ENCODE data around the gene LIPC. TPM values are rescaled to one million over a fixed set of nuclear protein-coding genes. Genes with fewer than 3 reads are reported as not detected.

The LIPC gene
- total RNA-seq, 1 donor = 0.73 TPM

DNA sequence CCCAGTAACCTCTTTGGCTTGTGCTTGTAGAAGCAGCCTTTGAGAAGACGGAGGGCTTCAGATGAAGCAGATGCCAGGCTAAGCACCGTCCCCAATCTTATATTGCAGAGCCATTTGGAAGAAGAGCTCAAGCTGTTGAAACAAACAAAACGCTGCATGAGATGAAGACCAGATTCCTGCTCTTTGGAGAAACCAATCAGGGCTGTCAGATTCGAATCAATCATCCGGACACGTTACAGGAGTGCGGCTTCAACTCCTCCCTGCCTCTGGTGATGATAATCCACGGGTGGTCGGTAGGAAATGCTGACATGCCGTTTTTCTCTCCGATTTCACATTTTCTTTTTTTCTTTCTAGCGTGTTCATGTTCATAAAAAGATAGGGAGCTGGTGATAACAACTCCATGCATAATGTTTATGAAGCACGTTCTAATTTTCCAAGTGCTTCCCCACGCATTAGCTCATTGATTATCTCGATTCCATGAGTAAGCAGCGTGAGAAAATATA is 106.5 kb downstream of the LIPC start:
- H3K9me3 ChIP-seq (ENCODE audit: low read depth, low read length) = no peaks in the 10 kb centered on the region
- H3K4me3 ChIP-seq (ENCODE audit: low read length) = no peak overlapping the region
- H3K27me3 ChIP-seq (ENCODE audit: insufficient read depth, low read length) = no peaks in the 10 kb centered on the region
- H3K4me1 ChIP-seq (ENCODE audit: insufficient read depth, low read length) = no peaks in the 10 kb centered on the region

DNA sequence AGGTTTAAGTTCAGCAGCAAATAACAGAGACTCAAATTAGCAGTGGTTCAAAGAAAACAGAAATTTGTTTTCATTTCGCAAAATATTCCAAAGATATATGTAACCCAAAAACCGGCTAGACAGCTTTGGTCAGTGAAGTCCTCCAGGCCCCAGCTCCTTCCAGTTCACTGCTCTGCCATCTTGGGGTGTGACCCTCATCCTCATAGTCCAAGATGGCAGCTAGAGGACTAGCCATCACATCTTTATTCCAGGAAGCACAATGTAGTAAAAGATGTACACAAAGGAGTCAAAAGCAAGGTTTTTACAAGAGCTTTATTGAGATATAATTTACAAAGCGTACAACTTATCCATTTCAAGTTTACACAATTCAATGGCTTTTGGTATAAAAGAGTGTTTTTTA is 107.1 kb downstream of the LIPC start:
- H3K9me3 ChIP-seq (ENCODE audit: low read depth, low read length) = no peaks in the 10 kb centered on the region
- H3K4me3 ChIP-seq (ENCODE audit: low read length) = no peak overlapping the region
- no peaks in the 10 kb centered on the region for H3K4me1 ChIP-seq (ENCODE audit: insufficient read depth, low read length)
- no peaks in the 10 kb centered on the region for H3K27me3 ChIP-seq (ENCODE audit: insufficient read depth, low read length)

DNA sequence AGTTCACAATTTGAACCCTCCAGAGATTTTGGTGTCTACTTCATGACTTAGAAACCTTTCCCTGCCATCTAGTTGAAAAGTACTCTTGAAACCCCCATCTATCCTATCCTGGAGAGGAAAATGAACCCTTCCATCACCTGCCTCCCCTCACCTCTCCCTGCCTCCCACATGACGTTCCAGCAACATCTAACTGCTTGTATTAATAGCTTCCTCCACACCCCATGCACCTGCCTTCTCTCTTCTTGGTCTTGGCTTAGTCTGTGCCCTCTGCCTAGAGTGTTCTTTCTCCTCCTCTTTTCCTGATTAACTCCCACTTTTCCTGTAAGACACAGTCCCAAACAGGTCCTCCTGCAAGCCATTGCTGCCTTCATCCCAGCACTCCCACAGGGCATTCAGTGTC is 107.8 kb downstream of the LIPC start:
- H3K4me1 ChIP-seq (ENCODE audit: insufficient read depth, low read length) = peaks cover under 1% of the 10 kb centered on the region
- no peaks in the 10 kb centered on the region for H3K27me3 ChIP-seq (ENCODE audit: insufficient read depth, low read length)
- no peak overlapping the region for H3K4me3 ChIP-seq (ENCODE audit: low read length)
- no peaks in the 10 kb centered on the region for H3K9me3 ChIP-seq (ENCODE audit: low read depth, low read length)

GRCh38 chr15:58541410-58542087 is 109.8 kb downstream of the LIPC start:
- no peak overlapping the region for H3K4me3 ChIP-seq (ENCODE audit: low read length)
- peaks cover 14% of the 10 kb centered on the region for H3K4me1 ChIP-seq (ENCODE audit: insufficient read depth, low read length)
- H3K9me3 ChIP-seq (ENCODE audit: low read depth, low read length) = no peaks in the 10 kb centered on the region
- H3K27me3 ChIP-seq (ENCODE audit: insufficient read depth, low read length) = no peaks in the 10 kb centered on the region

DNA sequence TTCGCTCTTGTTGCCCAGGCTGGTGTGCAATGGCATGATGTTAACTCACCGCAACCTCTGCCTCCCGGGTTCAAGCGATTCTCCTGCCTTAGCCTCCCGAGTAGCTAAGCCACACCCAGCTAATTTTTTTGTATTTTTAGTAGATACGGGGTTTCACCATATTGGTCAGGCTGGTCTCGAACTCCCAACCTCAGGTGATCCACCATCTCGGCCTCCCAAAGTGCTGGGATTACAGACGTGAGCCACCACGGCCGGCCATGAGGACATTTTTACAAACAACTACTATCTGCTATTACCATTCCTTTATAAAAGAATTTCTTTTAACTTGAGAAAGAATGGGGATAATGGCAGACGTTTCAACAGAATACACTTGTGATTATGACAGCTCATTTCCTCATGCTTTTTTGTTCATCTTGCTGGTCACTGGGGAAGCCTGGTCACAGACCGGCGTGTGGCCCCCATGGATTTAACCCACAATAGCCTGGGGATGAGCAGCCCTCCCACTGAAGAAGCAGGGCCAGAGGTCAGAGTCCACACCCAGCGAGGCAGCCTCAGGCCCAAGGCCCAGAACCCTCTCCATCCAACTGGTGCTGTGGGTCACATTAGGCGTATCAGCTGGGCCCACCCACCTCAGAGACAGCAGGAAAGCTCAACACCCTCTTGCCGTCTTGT is 112.0 kb downstream of the LIPC start:
- no peaks in the 10 kb centered on the region for H3K27me3 ChIP-seq (ENCODE audit: insufficient read depth, low read length)
- no peaks in the 10 kb centered on the region for H3K9me3 ChIP-seq (ENCODE audit: low read depth, low read length)
- H3K4me3 ChIP-seq (ENCODE audit: low read length) = no peak overlapping the region
- peaks cover 14% of the 10 kb centered on the region for H3K4me1 ChIP-seq (ENCODE audit: insufficient read depth, low read length)

DNA sequence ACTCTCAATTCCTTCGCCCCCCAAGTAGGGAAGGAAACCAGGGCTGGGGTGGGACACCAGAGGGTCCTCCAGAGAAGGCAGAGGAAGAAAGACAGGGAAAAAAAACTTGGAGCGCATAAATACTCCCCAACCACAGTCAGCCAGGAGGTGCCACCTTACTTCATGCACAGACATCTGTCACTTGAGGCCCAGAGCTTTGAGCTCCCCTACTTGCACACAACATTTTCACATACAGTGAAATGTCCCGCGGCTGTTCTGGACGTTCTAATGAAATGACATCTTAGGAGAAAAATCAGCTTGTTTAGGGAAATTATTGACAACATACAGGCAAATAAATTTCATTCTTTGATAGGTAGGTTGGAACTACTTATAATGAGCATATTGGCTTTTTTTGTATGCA is 113.0 kb downstream of the LIPC start:
- no peaks in the 10 kb centered on the region for H3K27me3 ChIP-seq (ENCODE audit: insufficient read depth, low read length)
- H3K9me3 ChIP-seq (ENCODE audit: low read depth, low read length) = no peaks in the 10 kb centered on the region
- peaks cover 14% of the 10 kb centered on the region for H3K4me1 ChIP-seq (ENCODE audit: insufficient read depth, low read length)
- no peak overlapping the region for H3K4me3 ChIP-seq (ENCODE audit: low read length)

DNA sequence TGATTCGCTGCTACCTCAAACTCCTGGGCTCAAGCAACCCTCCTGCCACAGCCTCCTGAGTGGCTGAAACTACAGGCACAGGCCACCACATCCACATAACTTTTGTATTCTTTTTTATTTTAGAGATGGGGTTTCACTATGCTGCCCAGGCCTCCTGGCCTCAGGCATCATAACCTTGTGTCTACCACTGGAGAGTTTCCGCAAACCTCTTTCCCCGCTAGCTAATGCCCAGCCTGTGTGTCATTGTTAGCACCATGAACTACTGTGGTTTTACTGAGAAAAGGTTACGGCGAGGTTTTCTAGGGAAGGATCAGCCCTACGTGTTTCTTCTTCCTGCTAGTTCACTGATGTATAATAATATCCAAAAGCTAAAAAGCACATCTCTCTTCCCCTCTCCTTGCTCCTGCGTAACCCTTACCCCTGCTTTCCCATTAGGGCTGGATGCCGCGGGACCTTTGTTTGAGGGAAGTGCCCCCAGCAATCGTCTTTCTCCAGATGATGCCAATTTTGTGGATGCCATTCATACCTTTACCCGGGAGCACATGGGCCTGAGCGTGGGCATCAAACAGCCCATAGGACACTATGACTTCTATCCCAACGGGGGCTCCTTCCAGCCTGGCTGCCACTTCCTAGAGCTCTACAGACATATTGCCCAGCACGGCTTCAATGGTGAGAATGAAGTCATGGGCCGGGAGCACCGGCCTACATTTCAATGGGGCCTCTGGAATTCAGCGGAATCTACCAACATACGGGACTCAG is 113.7 kb downstream of the LIPC start:
- Histone ChIP-seq H3K9me3 (ENCODE audit: low read depth, low read length) (no peaks in the 10 kb centered on the region), H3K4me1 (ENCODE audit: insufficient read depth, low read length) (peaks cover 14% of the 10 kb centered on the region), H3K27me3 (ENCODE audit: insufficient read depth, low read length) (no peaks in the 10 kb centered on the region), H3K4me3 (ENCODE audit: low read length) (no peak overlapping the region)

DNA sequence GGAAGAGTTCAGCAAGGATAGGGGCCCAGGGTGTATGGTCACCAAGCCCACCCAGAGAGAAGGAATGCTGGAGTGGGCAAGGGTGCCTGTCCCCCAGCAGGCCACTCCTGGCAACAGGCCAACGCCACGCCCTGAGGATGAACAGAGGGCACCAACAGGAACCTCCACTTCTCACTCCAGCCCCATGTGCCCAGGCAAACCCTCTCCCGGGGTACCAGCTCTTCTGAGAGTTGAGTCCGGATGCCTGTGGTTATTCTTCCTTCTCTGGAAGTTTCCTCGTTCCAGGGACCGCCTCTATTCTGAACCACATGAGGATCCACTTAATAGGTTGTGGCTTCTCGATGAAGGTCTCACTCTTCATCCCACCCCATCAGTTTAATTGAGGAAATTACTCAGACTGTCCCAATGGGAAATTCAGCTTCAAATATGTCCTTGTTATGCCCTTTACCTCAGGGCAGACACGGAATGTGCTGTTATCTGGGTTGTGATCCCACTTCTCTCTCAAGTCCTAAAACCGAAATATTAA is 114.3 kb downstream of the LIPC start:
- no peak overlapping the region for H3K4me3 ChIP-seq (ENCODE audit: low read length)
- peaks cover 16% of the 10 kb centered on the region for H3K4me1 ChIP-seq (ENCODE audit: insufficient read depth, low read length)
- no peaks in the 10 kb centered on the region for H3K27me3 ChIP-seq (ENCODE audit: insufficient read depth, low read length)
- no peaks in the 10 kb centered on the region for H3K9me3 ChIP-seq (ENCODE audit: low read depth, low read length)

DNA sequence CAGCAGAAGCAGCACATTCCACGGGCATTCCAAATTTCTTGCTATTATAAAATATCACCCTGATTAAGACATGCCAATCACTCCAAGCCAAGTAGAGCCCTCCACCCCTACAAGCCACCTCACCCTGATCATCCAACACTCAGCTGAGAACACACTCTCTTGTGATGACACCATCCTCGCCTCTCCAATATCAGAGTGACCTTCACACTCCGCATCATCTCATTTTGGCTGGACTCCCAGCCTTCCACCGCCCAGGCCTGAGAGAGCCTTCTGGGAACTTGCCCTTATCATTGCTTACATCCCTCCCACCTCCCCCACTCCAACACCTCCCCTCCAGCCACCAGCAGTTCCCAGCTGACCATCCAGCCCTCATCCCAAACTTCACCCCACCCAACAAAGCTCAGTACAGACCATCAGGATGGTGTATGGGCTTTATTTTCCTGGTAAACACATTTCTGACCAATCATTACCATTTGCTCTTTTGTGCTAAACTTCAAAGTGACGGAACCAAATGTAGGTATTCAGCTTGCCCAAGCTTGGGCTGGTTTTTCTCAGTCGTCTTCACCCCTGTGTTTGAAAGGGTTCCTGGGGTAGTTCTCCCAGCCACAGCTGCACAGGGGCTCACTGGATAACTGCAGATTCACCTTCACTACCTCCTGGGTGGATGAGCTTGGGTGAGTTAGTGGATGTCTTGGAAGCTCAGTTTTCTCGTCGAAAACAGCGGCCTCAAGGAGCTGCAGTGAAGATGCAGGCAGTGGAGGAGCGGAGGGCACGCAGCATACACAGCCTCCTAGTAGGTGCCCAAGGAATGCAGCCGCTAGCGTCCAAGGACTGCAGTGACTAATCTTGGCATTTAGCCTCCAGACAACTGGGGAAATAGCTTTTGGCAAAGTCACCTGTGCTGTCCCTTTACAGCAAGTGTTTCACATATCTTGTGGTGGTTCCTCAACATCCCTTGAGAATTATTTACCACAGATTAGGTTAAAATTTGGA is 115.1 kb downstream of the LIPC start:
- peaks cover 24% of the 10 kb centered on the region for H3K4me1 ChIP-seq (ENCODE audit: insufficient read depth, low read length)
- no peaks in the 10 kb centered on the region for H3K27me3 ChIP-seq (ENCODE audit: insufficient read depth, low read length)
- H3K9me3 ChIP-seq (ENCODE audit: low read depth, low read length) = no peaks in the 10 kb centered on the region
- H3K4me3 ChIP-seq (ENCODE audit: low read length) = no peak overlapping the region

GRCh38 chr15:58547628-58548307 is 116.0 kb downstream of the LIPC start:
- Histone ChIP-seq H3K4me1 (ENCODE audit: insufficient read depth, low read length) (peaks cover 26% of the 10 kb centered on the region), H3K27me3 (ENCODE audit: insufficient read depth, low read length) (no peaks in the 10 kb centered on the region), H3K4me3 (ENCODE audit: low read length) (no peak overlapping the region), H3K9me3 (ENCODE audit: low read depth, low read length) (no peaks in the 10 kb centered on the region)

DNA sequence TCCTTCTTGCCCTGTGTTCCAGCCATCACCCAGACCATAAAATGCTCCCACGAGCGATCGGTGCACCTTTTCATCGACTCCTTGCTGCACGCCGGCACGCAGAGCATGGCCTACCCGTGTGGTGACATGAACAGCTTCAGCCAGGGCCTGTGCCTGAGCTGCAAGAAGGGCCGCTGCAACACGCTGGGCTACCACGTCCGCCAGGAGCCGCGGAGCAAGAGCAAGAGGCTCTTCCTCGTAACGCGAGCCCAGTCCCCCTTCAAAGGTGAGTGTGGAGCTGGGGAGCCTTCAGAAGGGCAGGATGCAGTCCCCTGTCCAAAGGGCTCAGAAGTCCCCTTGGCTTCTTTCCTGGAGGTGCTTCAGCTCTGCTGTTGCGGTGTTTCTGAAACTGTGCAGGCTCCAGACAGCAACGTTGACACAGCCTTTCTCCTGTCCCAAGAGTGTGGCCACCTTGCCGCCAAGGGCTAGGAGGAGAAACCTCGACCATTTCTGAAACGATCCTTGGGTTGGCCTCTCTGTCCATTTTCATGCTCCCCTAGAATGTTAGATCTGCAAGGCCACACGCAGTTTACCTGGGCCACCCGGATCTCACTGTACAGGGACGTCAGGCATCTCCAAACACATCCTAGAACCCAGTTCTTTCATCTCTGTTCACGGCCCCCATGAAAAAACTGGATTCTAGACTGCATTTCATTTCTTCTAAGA is 116.7 kb downstream of the LIPC start:
- Histone ChIP-seq H3K4me1 (ENCODE audit: insufficient read depth, low read length) (peaks cover 26% of the 10 kb centered on the region), H3K9me3 (ENCODE audit: low read depth, low read length) (no peaks in the 10 kb centered on the region), H3K27me3 (ENCODE audit: insufficient read depth, low read length) (no peaks in the 10 kb centered on the region), H3K4me3 (ENCODE audit: low read length) (no peak overlapping the region)

DNA sequence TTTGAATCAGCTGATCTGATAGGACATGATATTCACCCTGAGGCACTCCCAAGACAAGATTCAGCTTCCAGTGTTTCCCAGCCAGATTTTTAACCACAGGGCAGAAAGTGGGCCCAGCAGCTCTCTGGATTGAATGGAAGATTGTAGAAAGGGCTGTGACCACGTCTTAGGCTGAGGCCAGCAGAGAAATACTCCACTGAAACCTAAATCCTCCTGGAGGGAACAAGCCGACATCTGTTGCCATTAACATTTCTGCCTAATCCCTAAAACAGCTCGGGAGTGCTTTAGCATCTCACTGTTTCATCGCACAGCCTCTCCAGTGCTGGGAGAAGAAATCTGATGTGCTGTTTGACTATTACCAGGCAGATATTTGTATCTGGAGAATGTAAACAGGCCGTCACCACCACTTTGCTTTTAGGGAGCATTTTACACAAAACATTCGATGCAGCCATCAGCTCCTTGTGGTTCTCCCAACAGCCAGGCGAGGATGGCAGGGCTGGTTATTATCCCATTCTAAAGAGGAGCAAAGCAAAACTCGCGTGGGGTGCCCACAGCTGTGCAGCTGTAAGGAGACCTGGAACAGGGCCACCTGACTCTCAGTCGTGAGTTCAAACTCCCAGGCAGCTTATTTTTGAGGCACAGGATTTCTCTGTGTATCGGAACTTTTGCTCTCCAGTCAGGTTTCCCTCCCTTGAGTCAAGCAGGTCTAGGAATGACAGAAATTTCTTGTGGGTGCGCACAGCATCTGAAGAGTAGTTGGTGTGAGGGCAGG is 117.4 kb downstream of the LIPC start:
- Histone ChIP-seq H3K27me3 (ENCODE audit: insufficient read depth, low read length) (no peaks in the 10 kb centered on the region), H3K4me3 (ENCODE audit: low read length) (no peak overlapping the region), H3K9me3 (ENCODE audit: low read depth, low read length) (no peaks in the 10 kb centered on the region), H3K4me1 (ENCODE audit: insufficient read depth, low read length) (peaks cover 26% of the 10 kb centered on the region)

DNA sequence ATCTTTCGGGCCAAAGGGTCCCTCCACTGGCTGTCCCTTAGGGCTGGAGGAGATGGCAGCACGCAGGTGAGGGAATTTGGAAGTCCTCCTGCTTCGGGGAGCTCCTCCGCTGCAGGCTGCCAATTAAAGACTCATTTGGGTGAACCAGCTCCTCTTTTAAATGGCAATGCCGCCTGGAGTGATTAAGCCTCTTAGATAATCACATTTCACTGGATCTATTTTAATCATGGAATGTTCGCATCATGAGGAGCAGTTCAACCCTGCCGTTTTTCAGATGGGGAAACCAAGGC is 117.9 kb downstream of the LIPC start:
- Histone ChIP-seq H3K27me3 (ENCODE audit: insufficient read depth, low read length) (no peaks in the 10 kb centered on the region), H3K4me1 (ENCODE audit: insufficient read depth, low read length) (peaks cover 24% of the 10 kb centered on the region)

More for the DNA sequence above, 117.9 kb downstream of the LIPC start:
- no peak overlapping the region for H3K4me3 ChIP-seq (ENCODE audit: low read length)
- no peaks in the 10 kb centered on the region for H3K9me3 ChIP-seq (ENCODE audit: low read depth, low read length)
